ENCODE measurements around the gene MAVS. TPM values are rescaled to one million over a fixed set of nuclear protein-coding genes. Genes with fewer than 3 reads are reported as not detected.

MAVS gene
- polyA plus RNA-seq, 1 experiment: 17.4 TPM

- ChIA-PET CTCF (interaction anchor here (0.6 to 11.8 kb wide), 5 partner anchors 16 to 135 kb away, joined by 3 to 248 read pairs (median 3); partner anchors contain the start of genes CDC25B, CENPB and SPEF1), POLR2A (no interaction called here)
- Histone ChIP-seq H3K36me3 (ENCODE audit: control insufficient read depth, insufficient read depth, low read length) (no peaks in the 10 kb centered on the region), H3K4me3 (ENCODE audit: low read depth, low read length) (peak overlapping the region; percentile 30), H3K27me3 (ENCODE audit: control insufficient read depth, insufficient read depth, low read length) (no peaks in the 10 kb centered on the region)
- DNase-seq (ENCODE audit: low read depth): peak; percentile 93
- TF ChIP-seq, protein P1, sequence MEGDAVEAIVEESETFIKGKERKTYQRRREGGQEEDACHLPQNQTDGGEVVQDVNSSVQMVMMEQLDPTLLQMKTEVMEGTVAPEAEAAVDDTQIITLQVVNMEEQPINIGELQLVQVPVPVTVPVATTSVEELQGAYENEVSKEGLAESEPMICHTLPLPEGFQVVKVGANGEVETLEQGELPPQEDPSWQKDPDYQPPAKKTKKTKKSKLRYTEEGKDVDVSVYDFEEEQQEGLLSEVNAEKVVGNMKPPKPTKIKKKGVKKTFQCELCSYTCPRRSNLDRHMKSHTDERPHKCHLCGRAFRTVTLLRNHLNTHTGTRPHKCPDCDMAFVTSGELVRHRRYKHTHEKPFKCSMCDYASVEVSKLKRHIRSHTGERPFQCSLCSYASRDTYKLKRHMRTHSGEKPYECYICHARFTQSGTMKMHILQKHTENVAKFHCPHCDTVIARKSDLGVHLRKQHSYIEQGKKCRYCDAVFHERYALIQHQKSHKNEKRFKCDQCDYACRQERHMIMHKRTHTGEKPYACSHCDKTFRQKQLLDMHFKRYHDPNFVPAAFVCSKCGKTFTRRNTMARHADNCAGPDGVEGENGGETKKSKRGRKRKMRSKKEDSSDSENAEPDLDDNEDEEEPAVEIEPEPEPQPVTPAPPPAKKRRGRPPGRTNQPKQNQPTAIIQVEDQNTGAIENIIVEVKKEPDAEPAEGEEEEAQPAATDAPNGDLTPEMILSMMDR (IDR thresholded peaks at IDR 0.05; ENCODE audit: insufficient read depth, low read depth, low read length): no peak
Observed at GRCh38 chr20:3811467-3812258, 35.0 kb upstream of the MAVS start.

GRCh38 chr20:3812259-3812681 is 34.4 kb upstream of the MAVS start:
- Histone ChIP-seq H3K4me3 (ENCODE audit: low read depth, low read length) (no peak overlapping the region), H3K27me3 (ENCODE audit: control insufficient read depth, insufficient read depth, low read length) (no peaks in the 10 kb centered on the region), H3K36me3 (ENCODE audit: control insufficient read depth, insufficient read depth, low read length) (no peaks in the 10 kb centered on the region)
- ChIA-PET POLR2A (interaction anchor here (0.6 kb wide), 1 partner anchor 252 kb away, joined by 3 read pairs; no protein-coding TSS in a partner anchor), CTCF (interaction anchor here (0.9 to 11.8 kb wide), 3 partner anchors 16 to 135 kb away, joined by 3 to 248 read pairs (median 3); partner anchors contain the start of genes CDC25B, CENPB and SPEF1)
- DNase-seq (ENCODE audit: low read depth): no peak
- TF ChIP-seq, protein P1 (IDR thresholded peaks at IDR 0.05; ENCODE audit: insufficient read depth, low read depth, low read length): no peak

GRCh38 chr20:3812975-3813847 is 33.4 kb upstream of the MAVS start:
- no peak for DNase-seq (ENCODE audit: low read depth)
- ChIA-PET CTCF (interaction anchor here (1.3 to 11.8 kb wide), 3 partner anchors 17 to 136 kb away, joined by 3 to 248 read pairs (median 6); partner anchors contain the start of genes CDC25B, CENPB and SPEF1), POLR2A (interaction anchor here (0.6 kb wide), 1 partner anchor 251 kb away, joined by 3 read pairs; no protein-coding TSS in a partner anchor)
- Histone ChIP-seq H3K36me3 (ENCODE audit: control insufficient read depth, insufficient read depth, low read length) (no peaks in the 10 kb centered on the region), H3K4me3 (ENCODE audit: low read depth, low read length) (no peak overlapping the region), H3K27me3 (ENCODE audit: control insufficient read depth, insufficient read depth, low read length) (no peaks in the 10 kb centered on the region)
- TF ChIP-seq, protein P1 (IDR thresholded peaks at IDR 0.05; ENCODE audit: insufficient read depth, low read depth, low read length): no peak

GRCh38 chr20:3813848-3814581 is 32.6 kb upstream of the MAVS start:
- POLR2A ChIA-PET: no interaction called here
- Histone ChIP-seq H3K27me3 (ENCODE audit: control insufficient read depth, insufficient read depth, low read length) (no peaks in the 10 kb centered on the region), H3K4me3 (ENCODE audit: low read depth, low read length) (no peak overlapping the region), H3K36me3 (ENCODE audit: control insufficient read depth, insufficient read depth, low read length) (no peaks in the 10 kb centered on the region)
- TF ChIP-seq, protein P1 (IDR thresholded peaks at IDR 0.05; ENCODE audit: insufficient read depth, low read depth, low read length): no peak
- CTCF ChIA-PET: interaction anchor here (1.2 to 11.8 kb wide), 4 partner anchors 9 to 137 kb away, joined by 3 to 248 read pairs (median 4); partner anchors contain the start of genes CDC25B, CENPB and SPEF1
- no peak for DNase-seq (ENCODE audit: low read depth)
